Measurements from ENCODE around the gene RYR1.

RYR1 gene

DNA sequence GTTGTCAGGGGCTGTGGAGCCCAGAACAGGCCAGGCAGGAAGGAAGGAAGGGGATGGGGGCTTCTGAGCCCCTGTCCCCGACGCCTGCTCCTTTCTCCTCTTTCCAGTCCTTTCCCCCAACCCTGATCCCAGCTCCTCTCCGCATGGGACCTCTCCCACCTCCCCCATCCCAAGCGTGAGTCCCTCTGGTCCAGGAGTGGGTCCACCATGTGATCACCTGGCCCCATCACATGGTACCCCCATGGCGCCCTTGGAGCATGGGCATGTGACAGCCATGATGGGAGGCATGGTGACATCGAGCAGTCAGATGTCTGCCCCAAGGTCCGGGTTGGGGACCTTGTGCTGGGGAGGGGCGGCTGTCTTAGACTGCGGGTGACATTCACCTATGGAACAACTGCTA is 9.2 kb downstream of the RYR1 start:
- DNase-seq (ENCODE audit: low read depth in 1 of 2, low spot score in 1 of 2), result no peak
- no peak for TF ChIP-seq JUND (IDR thresholded peaks at IDR 0.05; ENCODE audit: low read depth)
- in situ Hi-C loops (cut with HindIII; ENCODE audit: low pct_unique_long_range_greater_than_20kb, low sequenced_read_pairs), result no loop called here

DNA sequence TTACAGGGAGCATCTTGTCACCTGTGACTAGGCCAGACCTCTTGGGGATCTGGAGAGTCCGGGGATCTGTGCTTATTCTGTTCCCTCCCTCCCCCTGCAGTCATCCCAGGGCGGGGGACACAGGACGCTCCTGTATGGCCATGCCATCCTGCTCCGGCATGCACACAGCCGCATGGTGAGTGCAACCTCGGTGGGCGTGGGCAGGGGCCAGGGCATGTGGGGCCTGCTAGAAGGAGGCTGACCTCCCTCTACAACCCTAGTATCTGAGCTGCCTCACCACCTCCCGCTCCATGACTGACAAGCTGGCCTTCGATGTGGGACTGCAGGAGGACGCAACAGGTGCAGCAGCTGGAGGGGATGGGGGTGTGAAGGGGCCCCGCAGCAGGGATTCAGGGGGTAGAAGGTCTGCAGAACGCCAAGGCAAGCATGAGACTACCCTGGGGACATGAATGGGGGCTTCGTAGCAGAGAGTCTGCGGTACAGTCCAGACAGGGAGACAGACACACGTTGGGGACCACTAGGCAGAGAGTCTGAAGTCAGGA is 10.0 kb downstream of the RYR1 start:
- no peak for DNase-seq (ENCODE audit: low read depth in 1 of 2, low spot score in 1 of 2)
- no peak for TF ChIP-seq JUND (IDR thresholded peaks at IDR 0.05; ENCODE audit: low read depth)
- in situ Hi-C loops (cut with HindIII; ENCODE audit: low pct_unique_long_range_greater_than_20kb, low sequenced_read_pairs), result no loop called here

DNA sequence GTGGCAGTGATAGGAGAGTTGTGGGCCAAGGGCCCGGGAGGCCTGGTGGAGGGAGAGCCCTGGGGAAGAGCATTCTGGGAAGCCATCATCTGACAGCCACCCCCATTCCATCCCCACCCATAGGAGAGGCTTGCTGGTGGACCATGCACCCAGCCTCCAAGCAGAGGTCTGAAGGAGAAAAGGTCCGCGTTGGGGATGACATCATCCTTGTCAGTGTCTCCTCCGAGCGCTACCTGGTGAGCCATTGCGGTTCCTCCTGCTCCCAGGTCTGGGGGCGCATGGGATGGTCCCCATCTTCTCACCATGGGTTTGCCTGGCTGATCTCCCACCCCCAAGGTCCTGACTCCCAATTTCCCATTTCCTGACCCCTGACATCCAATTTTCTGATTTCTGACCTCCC is 10.5 kb downstream of the RYR1 start:
- no peak for DNase-seq (ENCODE audit: low read depth in 1 of 2, low spot score in 1 of 2)
- in situ Hi-C loops (cut with HindIII; ENCODE audit: low pct_unique_long_range_greater_than_20kb, low sequenced_read_pairs), result no loop called here
- no peak for TF ChIP-seq JUND (IDR thresholded peaks at IDR 0.05; ENCODE audit: low read depth)

DNA sequence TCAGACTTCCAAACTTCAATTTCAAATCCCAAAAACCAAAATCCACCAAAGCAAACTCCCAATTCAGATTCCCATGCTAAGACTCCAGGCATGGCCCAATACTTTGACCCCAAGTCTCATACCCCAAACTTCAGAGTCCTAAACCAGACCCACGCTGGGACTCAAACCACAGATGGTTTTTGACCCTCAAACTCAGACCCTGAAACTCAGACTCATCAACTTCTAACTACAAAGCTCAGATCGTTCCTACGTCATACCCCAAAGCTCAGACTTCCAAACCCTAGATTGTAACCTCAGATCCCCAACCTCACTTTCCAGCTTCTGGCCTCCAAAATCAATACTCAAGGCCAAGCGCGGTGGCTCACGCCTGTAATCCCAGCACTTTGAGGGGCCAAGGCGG is 11.9 kb downstream of the RYR1 start:
- no peak for TF ChIP-seq JUND (IDR thresholded peaks at IDR 0.05; ENCODE audit: low read depth)
- in situ Hi-C loops (cut with HindIII; ENCODE audit: low pct_unique_long_range_greater_than_20kb, low sequenced_read_pairs), result no loop called here
- DNase-seq (ENCODE audit: low read depth in 1 of 2, low spot score in 1 of 2), result no peak

DNA sequence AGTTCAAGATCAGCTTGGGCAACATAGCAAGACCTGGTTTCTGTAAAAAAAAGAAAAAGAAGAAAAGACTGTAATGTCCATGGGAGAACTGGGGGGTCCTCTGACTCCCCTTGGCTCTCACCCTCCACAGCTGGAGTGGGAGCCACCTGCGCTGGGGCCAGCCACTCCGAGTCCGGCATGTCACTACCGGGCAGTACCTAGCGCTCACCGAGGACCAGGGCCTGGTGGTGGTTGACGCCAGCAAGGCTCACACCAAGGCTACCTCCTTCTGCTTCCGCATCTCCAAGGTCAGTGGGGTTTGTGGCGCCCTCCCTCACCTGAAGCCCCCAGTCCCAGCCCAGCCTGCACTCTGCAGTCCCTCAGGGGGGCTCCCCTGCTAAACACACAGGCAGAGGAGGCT is 14.7 kb downstream of the RYR1 start:
- DNase-seq (ENCODE audit: low read depth in 1 of 2, low spot score in 1 of 2), result no peak
- in situ Hi-C loops (cut with HindIII; ENCODE audit: low pct_unique_long_range_greater_than_20kb, low sequenced_read_pairs), result no loop called here
- TF ChIP-seq JUND (IDR thresholded peaks at IDR 0.05; ENCODE audit: low read depth), result no peak

DNA sequence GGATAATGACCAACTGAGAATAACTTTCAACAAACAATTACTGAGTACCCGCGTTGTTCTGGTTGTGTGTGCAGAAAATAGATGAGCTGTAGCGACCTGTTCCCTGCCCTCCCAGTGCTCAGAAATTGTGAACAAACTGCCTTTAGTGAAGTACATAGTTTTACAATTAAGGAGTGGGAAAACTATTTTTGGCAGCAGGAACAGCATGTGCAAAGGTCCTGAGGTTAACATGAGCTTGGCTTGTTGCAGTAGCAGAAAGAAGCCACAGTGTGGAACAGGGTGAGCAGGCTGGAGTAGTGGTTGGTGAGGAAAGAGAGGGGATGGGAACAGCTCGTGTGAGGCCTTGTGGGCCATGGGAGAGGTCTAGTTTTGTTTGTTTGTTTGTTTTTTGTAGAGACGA is 16.0 kb downstream of the RYR1 start:
- TF ChIP-seq JUND (IDR thresholded peaks at IDR 0.05; ENCODE audit: low read depth), result no peak
- DNase-seq (ENCODE audit: low read depth in 1 of 2, low spot score in 1 of 2), result no peak
- in situ Hi-C loops (cut with HindIII; ENCODE audit: low pct_unique_long_range_greater_than_20kb, low sequenced_read_pairs), result no loop called here

DNA sequence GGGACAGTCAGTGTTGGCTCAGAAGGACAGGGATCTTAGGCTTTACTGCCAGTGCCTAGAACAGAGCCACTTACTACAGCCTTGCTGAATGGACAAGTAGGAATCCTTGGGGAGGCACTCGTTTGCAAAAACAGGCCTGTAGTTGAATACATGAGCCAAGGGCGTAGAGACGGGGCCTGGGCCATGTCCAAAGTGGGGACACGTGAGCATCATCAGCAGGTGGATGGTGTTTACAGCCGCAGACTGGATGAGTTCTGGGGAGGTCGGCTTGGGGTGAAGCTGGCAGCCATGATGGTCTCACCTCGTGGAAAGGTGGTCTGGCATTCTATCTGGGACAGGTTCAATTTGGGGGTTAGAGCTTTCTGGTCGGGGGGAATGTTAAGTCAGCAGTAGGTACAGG is 17.5 kb downstream of the RYR1 start:
- TF ChIP-seq JUND (IDR thresholded peaks at IDR 0.05; ENCODE audit: low read depth), result no peak
- DNase-seq (ENCODE audit: low read depth in 1 of 2, low spot score in 1 of 2), result no peak
- in situ Hi-C loops (cut with HindIII; ENCODE audit: low pct_unique_long_range_greater_than_20kb, low sequenced_read_pairs), result no loop called here

DNA sequence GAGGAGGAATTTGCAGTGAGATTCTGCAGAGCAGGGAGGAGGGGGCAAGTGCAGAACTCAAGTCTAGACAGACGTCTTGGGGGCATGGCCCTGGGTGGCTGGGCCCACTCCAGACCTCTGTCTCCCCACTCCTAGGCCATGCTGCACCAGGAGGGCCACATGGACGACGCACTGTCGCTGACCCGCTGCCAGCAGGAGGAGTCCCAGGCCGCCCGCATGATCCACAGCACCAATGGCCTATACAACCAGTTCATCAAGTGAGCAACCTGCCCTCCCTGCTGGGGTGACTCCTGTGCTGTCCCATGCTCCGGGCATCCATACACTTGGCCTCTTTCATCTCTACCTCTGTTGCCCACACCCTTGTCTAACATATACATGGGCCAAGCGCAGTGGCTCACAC is 18.1 kb downstream of the RYR1 start:
- DNase-seq (ENCODE audit: low read depth in 1 of 2, low spot score in 1 of 2), result no peak
- TF ChIP-seq JUND (IDR thresholded peaks at IDR 0.05; ENCODE audit: low read depth), result no peak
- in situ Hi-C loops (cut with HindIII; ENCODE audit: low pct_unique_long_range_greater_than_20kb, low sequenced_read_pairs), result no loop called here

DNA sequence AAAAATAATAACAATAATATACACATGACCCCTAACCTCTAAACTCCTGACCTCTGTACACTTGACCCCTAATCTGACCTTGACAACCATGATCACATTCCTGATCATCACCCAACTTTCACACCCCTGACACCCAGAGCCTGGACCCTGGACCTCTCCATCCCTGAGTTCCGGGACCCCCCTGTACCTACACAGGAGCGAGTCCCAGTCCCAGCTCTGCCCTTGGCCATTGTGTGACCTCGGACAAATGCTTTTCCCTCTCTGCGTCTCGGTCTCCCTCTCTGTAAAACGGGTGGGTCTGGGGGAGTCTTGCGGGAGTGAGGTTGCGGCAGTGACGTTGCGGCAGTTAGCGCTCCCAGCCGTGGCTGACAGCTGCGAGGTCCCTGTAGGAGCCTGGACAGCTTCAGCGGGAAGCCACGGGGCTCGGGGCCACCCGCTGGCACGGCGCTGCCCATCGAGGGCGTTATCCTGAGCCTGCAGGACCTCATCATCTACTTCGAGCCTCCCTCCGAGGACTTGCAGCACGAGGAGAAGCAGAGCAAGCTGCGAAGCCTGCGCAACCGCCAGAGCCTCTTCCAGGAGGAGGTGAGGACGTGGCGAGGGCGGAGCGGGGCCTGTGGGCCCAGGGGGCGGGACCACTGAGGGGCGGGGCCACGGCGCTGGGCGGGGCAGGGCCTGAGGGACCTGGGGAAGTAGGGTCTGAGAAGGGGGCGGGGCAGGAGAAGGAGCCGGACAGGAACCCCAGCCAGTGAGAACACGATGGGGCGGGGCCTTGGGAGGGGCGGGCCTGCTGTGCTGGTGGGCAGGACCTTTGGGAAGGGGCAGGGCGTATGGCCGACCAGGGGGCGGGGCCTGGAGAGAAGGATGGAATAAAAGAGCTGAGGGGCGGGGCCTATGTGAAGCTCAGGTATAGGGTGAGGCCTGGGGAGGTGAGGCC is 19.2 kb downstream of the RYR1 start:
- TF ChIP-seq JUND (IDR thresholded peaks at IDR 0.05; ENCODE audit: low read depth), result no peak
- in situ Hi-C loops (cut with HindIII; ENCODE audit: low pct_unique_long_range_greater_than_20kb, low sequenced_read_pairs), result no loop called here
- peak in 1 of 2 experiments; percentile 93 for DNase-seq (ENCODE audit: low read depth in 1 of 2, low spot score in 1 of 2)

DNA sequence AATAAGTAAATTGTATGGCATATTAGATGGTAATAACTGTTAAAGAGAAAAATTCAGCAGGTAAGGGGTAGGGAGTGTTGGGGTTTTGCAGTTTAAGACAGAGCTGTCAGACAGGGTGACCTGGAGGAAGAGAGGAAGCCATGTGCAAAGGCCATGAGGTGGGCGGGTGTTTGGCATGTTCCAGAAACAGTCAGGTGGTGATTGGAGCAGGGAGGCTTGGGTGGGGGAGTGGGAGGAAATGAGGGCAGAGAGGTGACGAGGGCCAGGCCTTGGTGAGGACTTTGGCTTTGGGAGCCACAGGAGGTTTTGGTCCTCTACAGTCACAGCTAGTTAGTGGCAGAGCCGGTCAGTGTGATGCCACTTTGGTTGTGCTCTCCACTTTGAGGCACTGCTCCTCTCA is 20.1 kb downstream of the RYR1 start:
- in situ Hi-C loops (cut with HindIII; ENCODE audit: low pct_unique_long_range_greater_than_20kb, low sequenced_read_pairs), result no loop called here
- no peak for DNase-seq (ENCODE audit: low read depth in 1 of 2, low spot score in 1 of 2)
- no peak for TF ChIP-seq JUND (IDR thresholded peaks at IDR 0.05; ENCODE audit: low read depth)

DNA sequence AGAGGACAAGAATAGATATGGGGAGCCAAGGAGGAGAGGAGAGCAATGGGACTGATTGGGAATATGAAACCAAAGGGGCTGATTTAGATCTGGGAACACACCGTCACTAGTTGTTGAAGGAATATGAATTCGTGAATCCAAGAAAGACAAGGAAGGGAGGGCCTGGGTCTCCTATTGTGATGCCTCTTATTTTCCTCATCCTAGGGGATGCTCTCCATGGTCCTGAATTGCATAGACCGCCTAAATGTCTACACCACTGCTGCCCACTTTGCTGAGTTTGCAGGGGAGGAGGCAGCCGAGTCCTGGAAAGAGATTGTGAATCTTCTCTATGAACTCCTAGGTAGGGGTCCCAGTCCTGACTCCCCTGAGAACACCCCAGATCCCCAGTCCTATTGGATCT is 21.5 kb downstream of the RYR1 start:
- peak; percentile 30 to 47 for DNase-seq (ENCODE audit: low read depth in 1 of 2, low spot score in 1 of 2)
- in situ Hi-C loops (cut with HindIII; ENCODE audit: low pct_unique_long_range_greater_than_20kb, low sequenced_read_pairs), result no loop called here
- TF ChIP-seq JUND (IDR thresholded peaks at IDR 0.05; ENCODE audit: low read depth), result no peak

DNA sequence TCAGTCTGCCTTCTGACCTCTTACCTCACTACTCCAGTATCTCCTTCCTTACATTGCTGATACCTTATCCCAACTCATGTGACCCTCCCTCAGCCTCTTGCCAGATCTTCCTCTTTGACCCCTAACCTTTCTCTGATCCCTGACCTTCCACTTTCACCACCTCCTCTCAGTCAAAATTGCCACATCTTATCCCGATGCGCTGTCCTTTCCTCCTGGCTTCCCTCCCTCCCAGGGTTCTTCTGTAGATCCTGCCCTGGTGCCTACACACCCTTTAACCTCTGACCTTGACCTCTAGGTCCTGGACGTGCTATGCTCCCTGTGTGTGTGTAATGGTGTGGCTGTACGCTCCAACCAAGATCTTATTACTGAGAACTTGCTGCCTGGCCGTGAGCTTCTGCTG is 23.7 kb downstream of the RYR1 start:
- no peak for TF ChIP-seq JUND (IDR thresholded peaks at IDR 0.05; ENCODE audit: low read depth)
- in situ Hi-C loops (cut with HindIII; ENCODE audit: low pct_unique_long_range_greater_than_20kb, low sequenced_read_pairs), result no loop called here
- no peak for DNase-seq (ENCODE audit: low read depth in 1 of 2, low spot score in 1 of 2)

DNA sequence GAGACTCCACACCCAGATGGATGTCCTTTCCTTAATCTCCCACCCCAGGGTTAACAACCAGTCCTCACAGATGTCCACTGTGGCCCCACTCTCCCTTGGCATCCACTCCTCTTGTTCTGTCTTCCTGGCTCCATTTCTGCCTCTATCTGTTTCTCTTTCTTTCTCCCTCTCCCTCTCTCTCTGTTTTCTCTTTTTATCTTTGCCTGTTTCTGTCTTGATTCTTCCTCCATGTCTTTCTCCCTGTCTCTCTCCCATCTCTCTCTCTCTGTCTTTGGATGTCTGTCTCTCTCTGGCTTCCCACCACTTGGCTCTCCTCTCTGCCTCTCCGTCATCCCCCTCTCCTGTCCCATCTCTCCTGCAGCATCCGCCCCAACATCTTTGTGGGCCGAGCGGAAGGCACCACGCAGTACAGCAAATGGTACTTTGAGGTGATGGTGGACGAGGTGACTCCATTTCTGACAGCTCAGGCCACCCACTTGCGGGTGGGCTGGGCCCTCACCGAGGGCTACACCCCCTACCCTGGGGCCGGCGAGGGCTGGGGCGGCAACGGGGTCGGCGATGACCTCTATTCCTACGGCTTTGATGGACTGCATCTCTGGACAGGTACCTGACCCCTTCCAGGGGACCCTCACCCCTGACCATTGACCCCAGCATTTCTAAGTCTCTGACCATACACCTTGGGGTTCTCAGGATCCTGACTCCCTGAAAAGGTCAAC is 24.4 kb downstream of the RYR1 start:
- TF ChIP-seq JUND (IDR thresholded peaks at IDR 0.05; ENCODE audit: low read depth), result no peak
- in situ Hi-C loops (cut with HindIII; ENCODE audit: low pct_unique_long_range_greater_than_20kb, low sequenced_read_pairs), result no loop called here
- no peak for DNase-seq (ENCODE audit: low read depth in 1 of 2, low spot score in 1 of 2)
